ENCODE data around the gene IL6R. TPM values are rescaled to one million over a fixed set of nuclear protein-coding genes. Genes with fewer than 3 reads are reported as not detected.

Gene IL6R
- polyA plus RNA-seq, 2 donors, result 2.7 to 3.4 TPM

Other genes with a start within 250 kb of the IL6R start
- 100 to 1,000 TPM in 1 of 2 donors, 10 to 100 TPM in 1; 88.1 to 178 TPM for gene TPM3, start 213.2 kb upstream of the IL6R start, polyA plus RNA-seq
- not detected for gene CFAP141, start 199.0 kb upstream of the IL6R start, polyA plus RNA-seq
- gene UBAP2L, start 184.4 kb upstream of the IL6R start, polyA plus RNA-seq, result 10 to 100 TPM; 50.9 to 52.7 TPM
- 10 to 100 TPM; 78.3 to 90.0 TPM for gene HAX1, start 132.7 kb upstream of the IL6R start, polyA plus RNA-seq
- gene AQP10, start 84.2 kb upstream of the IL6R start, polyA plus RNA-seq, result under 1 TPM in 1 of 2 donors, not detected in 1; 0.02 TPM
- 1 to 10 TPM; 4.3 to 6.7 TPM for gene ATP8B2, start 79.8 kb upstream of the IL6R start, polyA plus RNA-seq
- 1 to 10 TPM; 1.3 to 1.7 TPM for gene TDRD10, start 96.9 kb downstream of the IL6R start, polyA plus RNA-seq
- 1 to 10 TPM; 1.5 to 2.1 TPM for gene SHE, start 97.1 kb downstream of the IL6R start, polyA plus RNA-seq
- 10 to 100 TPM; 23.5 to 24.7 TPM for gene UBE2Q1, start 153.3 kb downstream of the IL6R start, polyA plus RNA-seq
- under 1 TPM; 0.11 to 0.18 TPM for gene CHRNB2, start 162.4 kb downstream of the IL6R start, polyA plus RNA-seq
- gene ADAR, start 202.8 kb downstream of the IL6R start, polyA plus RNA-seq, result 10 to 100 TPM; 13.8 to 19.9 TPM